Ascending aorta (tissue), 2 donors: ENCODE results near the gene HAUS2. TPM values are rescaled to one million over a fixed set of nuclear protein-coding genes. Genes with fewer than 3 reads are reported as not detected.

Experiments
- DNase-seq, 2 donors: peaks; one replicate each; pipeline ENCODE4 v3.0.0-alpha.2; 2019; ENCODE audit warnings: low spot score in 2 of 2
- H3K27ac ChIP-seq, 2 donors: fragments of 200-600 bp; sonication (generic); one replicate each; pipeline ENCODE4 v1.5.1; 2016 to 2017; ENCODE audit warnings: mild to moderate bottlenecking in 1 of 2
- H3K27me3 ChIP-seq: fragments of 200-600 bp; sonication (generic); one replicate; pipeline ENCODE4 v1.5.1; 2017
- H3K36me3 ChIP-seq, 2 donors: fragments of 200-600 bp; sonication (generic); one replicate each; pipeline ENCODE4 v1.5.1; 2016
- H3K4me1 ChIP-seq, 2 donors: fragments of 200-600 bp; sonication (generic); one replicate each; pipeline ENCODE4 v1.5.1; 2016 to 2017; ENCODE audit warnings: mild to moderate bottlenecking in 1 of 2
- H3K4me3 ChIP-seq, 2 donors: fragments of 200-600 bp; sonication (generic); one replicate each; pipeline ENCODE4 v1.5.1; 2016 to 2017; ENCODE audit warnings: mild to moderate bottlenecking in 1 of 2
- H3K9me3 ChIP-seq, 2 donors: fragments of 200-600 bp; sonication (generic); one replicate each; pipeline ENCODE4 v1.5.1; 2016
- intact Hi-C: fragments of 100-400 bp; cut with DNase I; formaldehyde crosslinking; loops from one replicate; pipeline ENCODE4 v1.15.1; 2023
- total RNA-seq: library from RNA; depleted of rRNA; stranded (reverse); fragments of >200 nt; gene quantifications from one replicate; pipeline ENCODE4 v1.1.0, GENCODE V29; 2016
- TF ChIP-seq, protein P1 (sequence below), 3 experiments: fragments of 200-600 bp in 2 of 3; fragments of 450-650 bp in 1 of 3; sonication (generic) in 2 of 3; IDR thresholded peaks; one replicate each; pipeline ENCODE4 v1.5.1; 2016 to 2019; ENCODE audit warnings: antibody characterized with exemption in 3 of 3, mild to moderate bottlenecking in 1 of 3, moderate library complexity in 1 of 3

The HAUS2 gene
- total RNA-seq, result 92.6 TPM

DNA sequence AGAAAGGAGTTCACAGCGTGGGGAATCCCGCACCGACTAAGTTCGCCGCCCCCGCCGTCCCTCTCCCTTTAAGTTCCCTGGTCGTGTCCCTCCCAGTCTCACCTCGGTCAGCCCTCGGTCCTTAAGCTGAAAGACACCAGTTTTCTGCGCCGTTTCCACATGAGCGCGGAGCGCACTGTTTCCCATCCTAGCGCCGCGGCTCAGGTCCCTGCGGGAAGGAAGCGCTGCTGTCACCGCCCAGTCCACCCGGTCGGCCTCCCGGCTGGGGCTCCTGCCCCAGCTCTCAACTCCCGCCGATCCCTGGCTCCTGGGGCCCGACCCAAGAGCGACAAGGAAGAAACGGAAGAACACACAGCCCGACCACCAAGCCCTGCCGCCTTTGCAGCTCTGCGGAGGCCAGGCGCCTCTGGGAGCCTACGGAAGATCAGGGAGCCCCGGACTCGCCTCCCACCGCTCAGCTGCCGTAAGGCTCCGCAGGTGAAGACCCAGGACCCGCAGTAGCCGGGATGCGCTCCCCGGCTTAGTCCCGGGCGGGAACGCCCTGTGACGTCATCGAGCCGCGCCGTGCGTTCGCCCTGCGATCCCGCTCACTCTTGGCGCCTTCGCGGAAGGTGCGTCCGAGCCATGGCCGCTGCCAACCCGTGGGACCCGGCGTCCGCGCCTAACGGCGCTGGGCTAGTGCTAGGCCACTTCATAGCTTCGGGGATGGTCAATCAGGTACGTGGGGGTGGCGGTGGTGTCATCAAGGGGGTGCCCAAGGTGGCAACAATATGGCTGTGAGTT is at the start of gene HAUS2, which contains the start of gene LRRC57:
TSS of gene HAUS2 (plus strand) at position 590 of the 783 bp plus-strand sequence. CDS start at position 625, 35 bp downstream.
TSS of gene LRRC57 (minus strand) at position 545 of the 783 bp plus-strand sequence. CDS start at position 186, 359 bp downstream.
- peak; percentile 36 to 90 for DNase-seq
- TF ChIP-seq, protein P1, sequence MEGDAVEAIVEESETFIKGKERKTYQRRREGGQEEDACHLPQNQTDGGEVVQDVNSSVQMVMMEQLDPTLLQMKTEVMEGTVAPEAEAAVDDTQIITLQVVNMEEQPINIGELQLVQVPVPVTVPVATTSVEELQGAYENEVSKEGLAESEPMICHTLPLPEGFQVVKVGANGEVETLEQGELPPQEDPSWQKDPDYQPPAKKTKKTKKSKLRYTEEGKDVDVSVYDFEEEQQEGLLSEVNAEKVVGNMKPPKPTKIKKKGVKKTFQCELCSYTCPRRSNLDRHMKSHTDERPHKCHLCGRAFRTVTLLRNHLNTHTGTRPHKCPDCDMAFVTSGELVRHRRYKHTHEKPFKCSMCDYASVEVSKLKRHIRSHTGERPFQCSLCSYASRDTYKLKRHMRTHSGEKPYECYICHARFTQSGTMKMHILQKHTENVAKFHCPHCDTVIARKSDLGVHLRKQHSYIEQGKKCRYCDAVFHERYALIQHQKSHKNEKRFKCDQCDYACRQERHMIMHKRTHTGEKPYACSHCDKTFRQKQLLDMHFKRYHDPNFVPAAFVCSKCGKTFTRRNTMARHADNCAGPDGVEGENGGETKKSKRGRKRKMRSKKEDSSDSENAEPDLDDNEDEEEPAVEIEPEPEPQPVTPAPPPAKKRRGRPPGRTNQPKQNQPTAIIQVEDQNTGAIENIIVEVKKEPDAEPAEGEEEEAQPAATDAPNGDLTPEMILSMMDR (IDR thresholded peaks at IDR 0.05), result no peak
- intact Hi-C loops, result loop anchor here (2.0 to 10.0 kb wide), 4 partner anchors 26 to 274 kb away; partner anchors contain the start of genes GANC, STARD9, TMEM87A and ZNF106
- Histone ChIP-seq H3K4me1 (peaks cover 0 to 22% of the 10 kb centered on the region in 2 donors), H3K9me3 (no peaks in the 10 kb centered on the region), H3K27me3 (no peaks in the 10 kb centered on the region), H3K27ac (peak within 1 kb of the TSS; percentile 92 to 94), H3K36me3 (peaks cover 5 to 17% of the 10 kb centered on the region in 2 donors), H3K4me3 (peak within 1 kb of the TSS; percentile 81 to 92)

DNA sequence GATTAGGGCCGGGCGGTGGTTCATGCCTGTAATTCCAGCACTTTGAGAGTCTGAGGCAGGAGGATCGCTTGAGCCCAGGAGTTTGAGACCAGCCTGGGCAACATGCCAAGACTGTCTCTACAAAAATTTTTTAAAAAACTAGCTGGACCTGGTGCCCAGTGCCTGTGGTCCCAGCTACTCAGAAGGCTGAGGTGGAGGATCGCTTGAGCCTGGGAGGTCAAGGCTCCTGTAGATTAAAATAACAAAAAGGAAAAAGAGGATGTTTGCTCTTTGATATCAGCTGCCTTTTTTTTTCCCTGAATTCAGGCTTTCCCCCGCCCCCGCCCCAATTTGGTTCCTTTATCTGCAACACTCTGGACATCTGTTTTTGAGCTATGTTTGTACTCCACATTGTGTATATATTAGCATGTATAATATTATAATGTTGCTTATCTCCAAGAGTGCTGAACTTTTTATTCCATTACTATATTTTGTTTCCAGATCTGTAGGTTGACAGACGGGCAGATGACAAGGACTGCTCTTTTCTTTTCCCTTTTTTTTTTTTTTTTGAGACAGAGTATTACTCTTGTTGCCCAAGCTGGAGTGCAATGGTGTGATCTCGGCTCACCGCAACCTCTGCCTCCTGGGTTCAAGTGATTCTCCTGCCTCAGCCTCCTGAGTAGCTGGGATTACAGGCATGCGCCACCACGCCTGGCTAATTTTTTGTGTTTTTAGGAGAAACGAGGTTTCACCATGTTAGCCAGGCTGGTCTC is 48.6 kb upstream of the HAUS2 start:
- Histone ChIP-seq H3K4me3 (no peak overlapping the region), H3K9me3 (no peaks in the 10 kb centered on the region), H3K27ac (peak overlapping the region; percentile 67 to 71), H3K27me3 (no peaks in the 10 kb centered on the region), H3K4me1 (peaks cover 0 to 20% of the 10 kb centered on the region in 2 donors), H3K36me3 (peaks cover 0 to 3% of the 10 kb centered on the region in 2 donors)
- intact Hi-C loops, result no loop called here
- TF ChIP-seq, protein P1 (IDR thresholded peaks at IDR 0.05), result no peak
- DNase-seq, result no peak

- no peak overlapping the region for H3K4me3 ChIP-seq
- no peak overlapping the region for H3K27ac ChIP-seq
- H3K4me1 ChIP-seq, result peaks cover 0 to 32% of the 10 kb centered on the region in 2 donors
- no peak for DNase-seq
- H3K27me3 ChIP-seq, result no peaks in the 10 kb centered on the region
- intact Hi-C loops, result no loop called here
- H3K9me3 ChIP-seq, result no peaks in the 10 kb centered on the region
- TF ChIP-seq, protein P1 (IDR thresholded peaks at IDR 0.05), result no peak
- H3K36me3 ChIP-seq, result peaks cover 0 to 3% of the 10 kb centered on the region in 2 donors
These were observed 46.2 kb upstream of the HAUS2 start for GRCh38 chr15:42502477-42502876.

DNA sequence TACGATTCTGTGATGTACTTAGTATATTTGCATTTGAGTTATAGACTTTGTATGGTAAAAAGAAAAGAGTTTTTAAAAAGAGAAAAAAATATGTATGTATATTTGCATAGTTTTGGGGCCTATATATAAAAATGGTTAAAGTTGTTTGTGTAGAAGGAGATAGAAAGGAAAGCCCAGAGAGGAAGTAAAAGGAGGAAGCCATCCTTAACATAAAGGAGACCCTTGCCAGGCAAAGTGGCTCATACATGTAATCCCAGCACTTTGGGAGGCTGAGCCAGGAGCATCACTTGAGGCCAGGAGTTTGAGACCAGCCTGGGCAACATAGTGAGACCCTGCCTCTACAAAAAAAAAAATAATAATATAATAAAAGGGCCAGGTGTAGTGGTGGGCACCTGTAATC is 44.8 kb upstream of the HAUS2 start:
- Histone ChIP-seq H3K36me3 (peaks cover 0 to 3% of the 10 kb centered on the region in 2 donors), H3K9me3 (no peaks in the 10 kb centered on the region), H3K4me3 (no peak overlapping the region), H3K27ac (peak overlapping the region in 1 of 2 donors; percentile 2), H3K4me1 (peaks cover 0 to 37% of the 10 kb centered on the region in 2 donors), H3K27me3 (no peaks in the 10 kb centered on the region)
- intact Hi-C loops, result no loop called here
- TF ChIP-seq, protein P1 (IDR thresholded peaks at IDR 0.05), result no peak
- DNase-seq, result no peak

GRCh38 chr15:42504631-42505030 is 44.0 kb upstream of the HAUS2 start:
- peaks cover 0 to 3% of the 10 kb centered on the region in 2 donors for H3K36me3 ChIP-seq
- no peaks in the 10 kb centered on the region for H3K27me3 ChIP-seq
- no peaks in the 10 kb centered on the region for H3K9me3 ChIP-seq
- no peak for DNase-seq
- H3K4me3 ChIP-seq, result no peak overlapping the region
- H3K27ac ChIP-seq, result peak overlapping the region in 1 of 2 donors; percentile 35
- H3K4me1 ChIP-seq, result peaks cover 0 to 29% of the 10 kb centered on the region in 2 donors
- intact Hi-C loops, result no loop called here
- TF ChIP-seq, protein P1 (IDR thresholded peaks at IDR 0.05), result no peak
